ENCODE data around the gene COL25A1. TPM values are rescaled to one million over a fixed set of nuclear protein-coding genes. Genes with fewer than 3 reads are reported as not detected.

Gene COL25A1
- total RNA-seq, 2 donors from 2014 or later: 0.29 TPM; not detected in 1

- no peak for DNase-seq
- intact Hi-C loops (cut with DNase I): no loop called here
- no peaks in the 10 kb centered on the region for H3K36me3 ChIP-seq
- H3K9ac ChIP-seq (ENCODE audit: low read depth in 2 of 2, low read length in 2 of 2): no peak overlapping the region
- TF ChIP-seq CTCF (IDR thresholded peaks at IDR 0.05): no peak
- H3K4me3 ChIP-seq: no peak overlapping the region
- H3K9me3 ChIP-seq: no peaks in the 10 kb centered on the region
- no peaks in the 10 kb centered on the region for H3K4me1 ChIP-seq
- H3K27me3 ChIP-seq: no peaks in the 10 kb centered on the region
- no peak overlapping the region for H3K27ac ChIP-seq
Measured at GRCh38 chr4:108965016-108965415, 337.4 kb downstream of the COL25A1 start.

GRCh38 chr4:108963910-108964309, 338.5 kb downstream of the COL25A1 start:
- H3K9ac ChIP-seq (ENCODE audit: low read depth in 2 of 2, low read length in 2 of 2): no peak overlapping the region
- no peak for TF ChIP-seq CTCF (IDR thresholded peaks at IDR 0.05)
- no peaks in the 10 kb centered on the region for H3K9me3 ChIP-seq
- H3K36me3 ChIP-seq: no peaks in the 10 kb centered on the region
- no peaks in the 10 kb centered on the region for H3K4me1 ChIP-seq
- DNase-seq: no peak
- H3K27ac ChIP-seq: no peak overlapping the region
- H3K27me3 ChIP-seq: no peaks in the 10 kb centered on the region
- H3K4me3 ChIP-seq: no peak overlapping the region
- intact Hi-C loops (cut with DNase I): no loop called here

- Histone ChIP-seq H3K36me3 (no peaks in the 10 kb centered on the region), H3K27ac (no peak overlapping the region), H3K9me3 (no peaks in the 10 kb centered on the region), H3K4me3 (no peak overlapping the region), H3K27me3 (no peaks in the 10 kb centered on the region), H3K9ac (ENCODE audit: low read depth in 2 of 2, low read length in 2 of 2) (no peak overlapping the region), H3K4me1 (peaks cover 3% of the 10 kb centered on the region)
- intact Hi-C loops (cut with DNase I): no loop called here
- TF ChIP-seq CTCF (IDR thresholded peaks at IDR 0.05): no peak
- DNase-seq: no peak
Measured at GRCh38 chr4:108959491-108959890, 343.0 kb downstream of the COL25A1 start.

GRCh38 chr4:108954880-108955279, 347.6 kb downstream of the COL25A1 start:
- intact Hi-C loops (cut with DNase I): no loop called here
- H3K27me3 ChIP-seq: no peaks in the 10 kb centered on the region
- peaks cover 3% of the 10 kb centered on the region for H3K4me1 ChIP-seq
- no peaks in the 10 kb centered on the region for H3K9me3 ChIP-seq
- no peak overlapping the region for H3K9ac ChIP-seq (ENCODE audit: low read depth in 2 of 2, low read length in 2 of 2)
- no peak overlapping the region for H3K27ac ChIP-seq
- no peak overlapping the region for H3K4me3 ChIP-seq
- no peak for TF ChIP-seq CTCF (IDR thresholded peaks at IDR 0.05)
- no peak for DNase-seq
- H3K36me3 ChIP-seq: no peaks in the 10 kb centered on the region

GRCh38 chr4:108953941-108954340, 348.5 kb downstream of the COL25A1 start:
- H3K27me3 ChIP-seq: no peaks in the 10 kb centered on the region
- intact Hi-C loops (cut with DNase I): no loop called here

More at GRCh38 chr4:108953941-108954340, 348.5 kb downstream of the COL25A1 start:
- Histone ChIP-seq H3K9ac (ENCODE audit: low read depth in 2 of 2, low read length in 2 of 2) (no peak overlapping the region), H3K36me3 (no peaks in the 10 kb centered on the region), H3K4me1 (peaks cover 3% of the 10 kb centered on the region), H3K27ac (no peak overlapping the region), H3K4me3 (no peak overlapping the region), H3K9me3 (no peaks in the 10 kb centered on the region)
- TF ChIP-seq CTCF (IDR thresholded peaks at IDR 0.05): no peak
- DNase-seq: no peak
